GM23338 (cell line): ENCODE measurements around the gene MDM2. TPM values are rescaled to one million over a fixed set of nuclear protein-coding genes. Genes with fewer than 3 reads are reported as not detected.

Experiments
- ATAC-seq: fragments of 200-7000 bp; cut with Tn5 transposase; 3 replicates; pipeline ENCODE4 v1.9.1; 2020
- DNase-seq: peaks from one replicate; pipeline ENCODE4 v3.0.0-alpha.2; 2015; ENCODE audit warnings: low spot score
- H2AFZ ChIP-seq: fragments of 200-600 bp; sonication (generic); 2 replicates; pipeline ENCODE4 v1.8.0; 2016; ENCODE audit warnings: antibody characterized with exemption, mild to moderate bottlenecking, moderate library complexity
- H3F3A ChIP-seq: fragments of 200-600 bp; sonication (generic); replicated peaks from 2 replicates; pipeline ENCODE4 v1.8.0; 2017; ENCODE audit warnings: antibody characterized with exemption, mixed run types, low read depth
- H3K27ac ChIP-seq: fragments of 200-600 bp; sonication (generic); 2 replicates; pipeline ENCODE4 v1.6.1; 2016; ENCODE audit warnings: low read depth
- H3K27me3 ChIP-seq: fragments of 200-600 bp; sonication (generic); 2 replicates; pipeline ENCODE4 v1.8.0; 2016; ENCODE audit warnings: mild to moderate bottlenecking, mixed run types, moderate library complexity; ENCODE audit not compliant: insufficient read depth
- H3K36me3 ChIP-seq: fragments of 200-600 bp; sonication (generic); 2 replicates; pipeline ENCODE4 v1.8.0; 2016; ENCODE audit warnings: mild to moderate bottlenecking; ENCODE audit not compliant: insufficient read depth
- H3K4me1 ChIP-seq: fragments of 200-600 bp; sonication (generic); 2 replicates; pipeline ENCODE4 v1.8.0; 2016; ENCODE audit warnings: mild to moderate bottlenecking, moderate library complexity; ENCODE audit not compliant: insufficient read depth
- H3K4me2 ChIP-seq: fragments of 200-600 bp; sonication (generic); 2 replicates; pipeline ENCODE4 v1.7.1; 2017; ENCODE audit warnings: mixed run types
- H3K4me3 ChIP-seq: fragments of 200-600 bp; sonication (generic); 2 replicates; pipeline ENCODE4 v1.6.1; 2016; ENCODE audit warnings: mixed run types
- H3K79me2 ChIP-seq: fragments of 200-600 bp; sonication (generic); replicated peaks from 2 replicates; pipeline ENCODE4 v1.8.0; 2017; ENCODE audit warnings: mild to moderate bottlenecking; ENCODE audit not compliant: insufficient read depth
- H3K9me2 ChIP-seq: fragments of 200-600 bp; sonication (generic); 2 replicates; pipeline ENCODE4 v1.8.0; 2017; ENCODE audit not compliant: insufficient read depth
- H4K20me1 ChIP-seq: fragments of 200-600 bp; sonication (generic); replicated peaks from 2 replicates; pipeline ENCODE4 v1.8.0; 2017; ENCODE audit warnings: mild to moderate bottlenecking; ENCODE audit not compliant: insufficient read depth
- H3K27ac Mint-ChIP-seq: 2 replicates; pipeline ENCODE4 v1.8.0; 2020; ENCODE audit warnings: inconsistent platforms, mild to moderate bottlenecking, moderate library complexity, mixed read lengths
- H3K27me3 Mint-ChIP-seq: 3 replicates; pipeline ENCODE4 v1.8.0; 2022; ENCODE audit warnings: low read depth, mild to moderate bottlenecking, moderate library complexity, mixed read lengths, inconsistent platforms; ENCODE audit not compliant: insufficient read depth, poor library complexity
- H3K36me3 Mint-ChIP-seq: 3 replicates; pipeline ENCODE4 v1.8.0; 2021; ENCODE audit warnings: low read depth, mild to moderate bottlenecking, inconsistent platforms, moderate library complexity, mixed read lengths
- H3K4me1 Mint-ChIP-seq: 3 replicates; pipeline ENCODE4 v1.8.0; 2020; ENCODE audit warnings: mild to moderate bottlenecking, inconsistent platforms, mixed read lengths
- H3K4me3 Mint-ChIP-seq: 3 replicates; pipeline ENCODE4 v1.8.0; 2021; ENCODE audit warnings: moderate library complexity, mild to moderate bottlenecking, inconsistent platforms, mixed read lengths
- H3K9me3 Mint-ChIP-seq: 3 replicates; pipeline ENCODE4 v1.8.0; 2020; ENCODE audit warnings: moderate library complexity, mild to moderate bottlenecking, inconsistent platforms, mixed read lengths
- CREB1 ChIP-seq: fragments of 250-450 bp; sonication (Bioruptor Pico); IDR thresholded peaks from 2 replicates; pipeline ENCODE4 v1.5.0; 2020; ENCODE audit warnings: low read depth, mild to moderate bottlenecking, moderate library complexity
- CTCF ChIP-seq, 2 experiments: fragments of 200-600 bp in 1 of 2; sonication (generic) in 1 of 2; conservative IDR thresholded peaks; 2 replicates each; pipeline versions ENCODE4 v1.5.1 to v1.6.1; 2016 to 2017; ENCODE audit warnings: antibody characterized with exemption in 2 of 2, low read depth in 2 of 2, mild to moderate bottlenecking in 2 of 2, moderate library complexity in 1 of 2
- ETS1 ChIP-seq: IDR thresholded peaks from 2 replicates; pipeline ENCODE4 v1.6.1; 2016; ENCODE audit warnings: antibody characterized with exemption
- EZH2 ChIP-seq: fragments of 200-600 bp; sonication (generic); IDR thresholded peaks from one replicate; pipeline ENCODE4 v1.8.0; 2017; ENCODE audit warnings: antibody characterized with exemption, mild to moderate bottlenecking, low read depth; ENCODE audit not compliant: unreplicated experiment
- EZH2phosphoT487 ChIP-seq: fragments of 200-600 bp; sonication (generic); IDR thresholded peaks from one replicate; pipeline ENCODE4 v1.8.1; 2018; ENCODE audit warnings: antibody characterized with exemption; ENCODE audit not compliant: unreplicated experiment
- JUNB ChIP-seq: IDR thresholded peaks from one replicate; pipeline ENCODE4 v1.6.1; 2016; ENCODE audit warnings: antibody characterized with exemption; ENCODE audit not compliant: unreplicated experiment
- POLR2AphosphoS5 ChIP-seq: IDR thresholded peaks from 2 replicates; pipeline ENCODE4 v1.6.1; 2016; ENCODE audit warnings: antibody characterized with exemption, low read depth
- STAT1 ChIP-seq: IDR thresholded peaks from one replicate; pipeline ENCODE4 v1.6.1; 2016; ENCODE audit warnings: antibody characterized with exemption; ENCODE audit not compliant: unreplicated experiment
- ZNF114 ChIP-seq: fragments of 250-450 bp; sonication (Bioruptor Pico); IDR thresholded peaks from 2 replicates; pipeline ENCODE4 v1.5.0; 2020; ENCODE audit warnings: mild to moderate bottlenecking, moderate library complexity
- ZNF331 ChIP-seq: fragments of 250-450 bp; sonication (Bioruptor Pico); IDR thresholded peaks from 2 replicates; pipeline ENCODE4 v1.5.0; 2020; ENCODE audit warnings: low read depth, mild to moderate bottlenecking, moderate library complexity
- ZNF462 ChIP-seq: fragments of 250-450 bp; sonication (Bioruptor Pico); IDR thresholded peaks from 2 replicates; pipeline ENCODE4 v1.5.0; 2020; ENCODE audit warnings: mild to moderate bottlenecking, moderate library complexity
- polyA plus RNA-seq: library from polyadenylated mRNA; unstranded; fragments of >200 nt; fragmentation: Nextera tagmentation; extraction: Ambion mirVana; gene quantifications from 2 replicates; pipeline ENCODE4 v1.2.1, GENCODE V29; 2016
- total RNA-seq: library from RNA; depleted of rRNA; stranded (reverse); fragments of >200 nt; shearing (Covaris generic); gene quantifications from 2 replicates; pipeline ENCODE4 v1.2.3, GENCODE V29; 2014
- TF ChIP-seq, protein P1 (sequence below): IDR thresholded peaks from one replicate; pipeline ENCODE4 v1.6.1; 2018; ENCODE audit warnings: antibody characterized with exemption; ENCODE audit not compliant: unreplicated experiment

MDM2 gene
- total and polyA plus RNA-seq, 2 experiments from 2014 or later = 105 to 136 TPM

- TF ChIP-seq, protein P1, sequence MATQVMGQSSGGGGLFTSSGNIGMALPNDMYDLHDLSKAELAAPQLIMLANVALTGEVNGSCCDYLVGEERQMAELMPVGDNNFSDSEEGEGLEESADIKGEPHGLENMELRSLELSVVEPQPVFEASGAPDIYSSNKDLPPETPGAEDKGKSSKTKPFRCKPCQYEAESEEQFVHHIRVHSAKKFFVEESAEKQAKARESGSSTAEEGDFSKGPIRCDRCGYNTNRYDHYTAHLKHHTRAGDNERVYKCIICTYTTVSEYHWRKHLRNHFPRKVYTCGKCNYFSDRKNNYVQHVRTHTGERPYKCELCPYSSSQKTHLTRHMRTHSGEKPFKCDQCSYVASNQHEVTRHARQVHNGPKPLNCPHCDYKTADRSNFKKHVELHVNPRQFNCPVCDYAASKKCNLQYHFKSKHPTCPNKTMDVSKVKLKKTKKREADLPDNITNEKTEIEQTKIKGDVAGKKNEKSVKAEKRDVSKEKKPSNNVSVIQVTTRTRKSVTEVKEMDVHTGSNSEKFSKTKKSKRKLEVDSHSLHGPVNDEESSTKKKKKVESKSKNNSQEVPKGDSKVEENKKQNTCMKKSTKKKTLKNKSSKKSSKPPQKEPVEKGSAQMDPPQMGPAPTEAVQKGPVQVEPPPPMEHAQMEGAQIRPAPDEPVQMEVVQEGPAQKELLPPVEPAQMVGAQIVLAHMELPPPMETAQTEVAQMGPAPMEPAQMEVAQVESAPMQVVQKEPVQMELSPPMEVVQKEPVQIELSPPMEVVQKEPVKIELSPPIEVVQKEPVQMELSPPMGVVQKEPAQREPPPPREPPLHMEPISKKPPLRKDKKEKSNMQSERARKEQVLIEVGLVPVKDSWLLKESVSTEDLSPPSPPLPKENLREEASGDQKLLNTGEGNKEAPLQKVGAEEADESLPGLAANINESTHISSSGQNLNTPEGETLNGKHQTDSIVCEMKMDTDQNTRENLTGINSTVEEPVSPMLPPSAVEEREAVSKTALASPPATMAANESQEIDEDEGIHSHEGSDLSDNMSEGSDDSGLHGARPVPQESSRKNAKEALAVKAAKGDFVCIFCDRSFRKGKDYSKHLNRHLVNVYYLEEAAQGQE = no peak
- TF ChIP-seq ZNF114 (CRISPR knock-in tag) (no peak), JUNB (no peak), CREB1 (CRISPR knock-in tag) (no peak), ETS1 (no peak), EZH2phosphoT487 (no peak), EZH2 (no peak), ZNF331 (CRISPR knock-in tag) (no peak), STAT1 (no peak), CTCF (conservative IDR thresholded peaks at IDR 0.05; ENCODE audit: low read depth in 2 of 2) (no peak)
These were observed 14.5 kb upstream of the MDM2 start (continued) for GRCh38 chr12:68793436-68793835.

- Histone ChIP-seq H3F3A (no peaks in the 10 kb centered on the region), H3K27ac (no peak overlapping the region), H3K4me2 (no peak overlapping the region), H3K9me2 (peaks cover 4% of the 10 kb centered on the region; the same call in 1 of the 2 replicates), H3K36me3 (no peaks in the 10 kb centered on the region), H3K79me2 (no peaks in the 10 kb centered on the region), H3K4me3 (no peak overlapping the region), H3K4me1 (no peaks in the 10 kb centered on the region), H2AFZ (no peak overlapping the region), H4K20me1 (no peaks in the 10 kb centered on the region), H3K27me3 (no peaks in the 10 kb centered on the region)
- Mint-ChIP-seq H3K27me3 (peaks cover 2% of the 10 kb centered on the region), H3K9me3 (no peaks in the 10 kb centered on the region), H3K27ac (no peak overlapping the region), H3K36me3 (no peaks in the 10 kb centered on the region), H3K4me3 (no peak overlapping the region), H3K4me1 (peaks cover 7% of the 10 kb centered on the region)
- ATAC-seq = no peak
- no peak for DNase-seq
- TF ChIP-seq JUNB (no peak), ZNF462 (no peak), POLR2AphosphoS5 (no peak), EZH2phosphoT487 (no peak), CREB1 (CRISPR knock-in tag) (no peak), EZH2 (no peak)
These were observed 13.9 kb upstream of the MDM2 start for GRCh38 chr12:68793975-68794652.
